Stomach (tissue), 4 donors: Measurements from ENCODE around the gene DLD.

Experiments
- CTCF ChIP-seq, 7 experiments: fragments of 450-650 bp in 4 of 7; fragments of 200-600 bp in 3 of 7; sonication (generic) in 3 of 7; IDR thresholded peaks; one replicate each; pipeline ENCODE4 v1.5.1; 2016 to 2019; ENCODE audit warnings: antibody characterized with exemption in 7 of 7, control low read depth in 2 of 7, mild to moderate bottlenecking in 1 of 7
- POLR2A ChIP-seq, 4 donors: fragments of 450-650 bp; IDR thresholded peaks; one replicate each; pipeline ENCODE4 v1.6.1; 2016; ENCODE audit warnings: antibody characterized with exemption in 4 of 4, control low read depth in 2 of 4, mild to moderate bottlenecking in 1 of 4, moderate library complexity in 1 of 4
- POLR2AphosphoS5 ChIP-seq, 3 donors: sonication (generic); formaldehyde crosslinking; IDR thresholded peaks; one replicate each; pipeline ENCODE4 v1.6.1; 2016; ENCODE audit warnings: antibody characterized with exemption in 3 of 3

- no peak for TF ChIP-seq CTCF (IDR thresholded peaks at IDR 0.05)
- no peak for TF ChIP-seq POLR2A (IDR thresholded peaks at IDR 0.05)
- no peak for TF ChIP-seq POLR2AphosphoS5 (IDR thresholded peaks at IDR 0.05)
These were observed 53.6 kb downstream of the DLD start for GRCh38 chr7:107944411-107945169.
